Measurements from ENCODE around the gene KIR3DL1.

DNA sequence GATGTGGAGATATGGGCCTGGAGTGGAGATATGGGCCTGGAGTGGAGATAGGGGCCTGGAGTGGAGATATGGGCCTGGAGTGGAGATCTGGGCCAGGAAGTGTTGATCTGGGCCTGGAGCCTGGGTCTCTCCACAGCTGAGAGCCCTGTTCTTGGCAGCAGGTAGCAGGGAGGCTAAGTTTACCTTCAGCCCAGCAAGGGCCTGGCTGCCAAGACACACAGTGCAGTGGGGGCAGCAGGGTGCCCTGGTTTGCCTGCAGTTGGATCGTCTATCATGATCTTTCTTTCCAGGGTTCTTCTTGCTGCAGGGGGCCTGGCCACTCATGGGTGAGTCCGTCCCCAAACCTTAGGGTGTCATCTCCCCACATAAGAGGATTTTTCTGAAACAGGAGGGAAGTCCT lies 34.7 kb downstream of the KIR3DL1 start:
- TF ChIP-seq, protein P1, sequence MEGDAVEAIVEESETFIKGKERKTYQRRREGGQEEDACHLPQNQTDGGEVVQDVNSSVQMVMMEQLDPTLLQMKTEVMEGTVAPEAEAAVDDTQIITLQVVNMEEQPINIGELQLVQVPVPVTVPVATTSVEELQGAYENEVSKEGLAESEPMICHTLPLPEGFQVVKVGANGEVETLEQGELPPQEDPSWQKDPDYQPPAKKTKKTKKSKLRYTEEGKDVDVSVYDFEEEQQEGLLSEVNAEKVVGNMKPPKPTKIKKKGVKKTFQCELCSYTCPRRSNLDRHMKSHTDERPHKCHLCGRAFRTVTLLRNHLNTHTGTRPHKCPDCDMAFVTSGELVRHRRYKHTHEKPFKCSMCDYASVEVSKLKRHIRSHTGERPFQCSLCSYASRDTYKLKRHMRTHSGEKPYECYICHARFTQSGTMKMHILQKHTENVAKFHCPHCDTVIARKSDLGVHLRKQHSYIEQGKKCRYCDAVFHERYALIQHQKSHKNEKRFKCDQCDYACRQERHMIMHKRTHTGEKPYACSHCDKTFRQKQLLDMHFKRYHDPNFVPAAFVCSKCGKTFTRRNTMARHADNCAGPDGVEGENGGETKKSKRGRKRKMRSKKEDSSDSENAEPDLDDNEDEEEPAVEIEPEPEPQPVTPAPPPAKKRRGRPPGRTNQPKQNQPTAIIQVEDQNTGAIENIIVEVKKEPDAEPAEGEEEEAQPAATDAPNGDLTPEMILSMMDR (IDR thresholded peaks at IDR 0.05) = no peak
- no peak for TF ChIP-seq POLR2A (IDR thresholded peaks at IDR 0.05)
